Lung (tissue), 12 donors: Measurements from ENCODE around the gene CSTPP1. TPM values are rescaled to one million over a fixed set of nuclear protein-coding genes. Genes with fewer than 3 reads are reported as not detected.

Experiments used
- ATAC-seq: fragments of 200-7000 bp; cut with Tn5 transposase; one replicate; pipeline ENCODE4 v1.9.1; 2020; ENCODE audit warnings: moderate number of reproducible peaks; ENCODE audit not compliant: insufficient read depth, low FRiP score
- DNase-seq, 3 donors: peaks; one replicate each; pipeline ENCODE4 v3.0.0-alpha.2; 2013 to 2017
- H3K27ac ChIP-seq, 2 donors: one replicate each; pipeline ENCODE4 v1.5.1; 2013; ENCODE audit warnings: mild to moderate bottlenecking in 2 of 2, moderate library complexity in 2 of 2, control low read depth in 1 of 2, inconsistent platforms in 1 of 2, low read depth in 1 of 2, low read length in 1 of 2
- H3K27me3 ChIP-seq, 3 donors: one replicate each; pipeline ENCODE4 v1.5.1; 2013; ENCODE audit warnings: low read length in 2 of 3; ENCODE audit not compliant: control insufficient read depth in 3 of 3, insufficient read depth in 3 of 3
- H3K36me3 ChIP-seq, 4 donors: one replicate each; pipeline ENCODE4 v1.5.1; 2013; ENCODE audit warnings: low read length in 4 of 4, mild to moderate bottlenecking in 1 of 4, moderate library complexity in 1 of 4; ENCODE audit not compliant: control insufficient read depth in 4 of 4, insufficient read depth in 4 of 4
- H3K4me1 ChIP-seq, 5 donors: one replicate each; pipeline ENCODE4 v1.5.1; 2013; ENCODE audit warnings: low read length in 5 of 5, mild to moderate bottlenecking in 2 of 5, moderate library complexity in 1 of 5; ENCODE audit not compliant: control insufficient read depth in 5 of 5, insufficient read depth in 5 of 5
- H3K4me3 ChIP-seq: one replicate; pipeline ENCODE4 v1.5.1; 2013; ENCODE audit warnings: mild to moderate bottlenecking, control low read depth, moderate library complexity
- H3K9ac ChIP-seq, 2 donors: one replicate each; pipeline ENCODE4 v1.5.1; 2013; ENCODE audit warnings: low read length in 2 of 2, control low read depth in 1 of 2; ENCODE audit not compliant: insufficient read depth in 1 of 2
- H3K9me3 ChIP-seq, 4 donors: one replicate each; pipeline ENCODE4 v1.5.1; 2013; ENCODE audit warnings: low read length in 3 of 4, mild to moderate bottlenecking in 1 of 4, moderate library complexity in 1 of 4; ENCODE audit not compliant: control insufficient read depth in 4 of 4, insufficient read depth in 3 of 4
- WGBS, 2 donors: extraction: QIAGEN DNeasy Blood & Tissue Kit; methylation state at CpG; one replicate each; pipeline ENCODE4 v1.1.7; 2013; 5-methylcytosine and 5-hydroxymethylcytosine counted together
- polyA plus RNA-seq, 2 donors: library from polyadenylated mRNA; stranded (reverse); fragments of 200-250 nt; gene quantifications; one replicate each; pipeline ENCODE4 v1.2.1, GENCODE V29; 2013
- total RNA-seq, 2 donors: library from RNA; depleted of rRNA in 1 of 2; stranded (reverse); fragments of >200 nt in 1 of 2; gene quantifications; one replicate each; pipeline ENCODE4 v1.2.1, GENCODE V29; 2014 to 2021
- TF ChIP-seq, protein P1 (sequence below): IDR thresholded peaks from 2 replicates; pipeline ENCODE4 v1.5.1; 2012; ENCODE audit warnings: mild to moderate bottlenecking; ENCODE audit errors: control extremely low read depth, extremely low read depth
- donor health status: control.
- donor health status: control.
- donor health status: Bipolar disorder and iron deficiency.
- donor health status: healthy.
- donor health status: DM: yes; HTN: yes; CAD: no.

The CSTPP1 gene
- total and polyA plus RNA-seq, 4 donors, result 26.0 to 45.8 (median 34.4) TPM

DNA sequence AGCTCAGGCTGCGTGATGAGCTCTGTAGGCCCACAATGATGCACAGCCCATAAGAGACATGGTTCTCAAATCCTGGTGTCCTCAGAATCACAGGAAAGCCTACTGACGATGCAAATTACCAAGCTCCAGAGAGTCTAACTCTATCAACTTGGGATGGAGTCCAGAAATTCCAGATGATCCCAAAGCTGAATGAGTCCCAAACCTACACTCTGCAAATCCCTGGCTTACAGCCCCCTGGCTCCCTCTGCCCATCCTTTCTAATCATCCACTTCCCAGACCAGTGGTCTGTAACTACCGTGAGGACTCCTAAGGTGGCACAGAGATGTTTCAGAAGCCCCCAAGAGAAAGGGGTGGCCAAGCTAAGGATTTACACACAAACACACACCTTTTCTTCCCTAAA, 226.6 kb downstream of the CSTPP1 start:
- TF ChIP-seq, protein P1, sequence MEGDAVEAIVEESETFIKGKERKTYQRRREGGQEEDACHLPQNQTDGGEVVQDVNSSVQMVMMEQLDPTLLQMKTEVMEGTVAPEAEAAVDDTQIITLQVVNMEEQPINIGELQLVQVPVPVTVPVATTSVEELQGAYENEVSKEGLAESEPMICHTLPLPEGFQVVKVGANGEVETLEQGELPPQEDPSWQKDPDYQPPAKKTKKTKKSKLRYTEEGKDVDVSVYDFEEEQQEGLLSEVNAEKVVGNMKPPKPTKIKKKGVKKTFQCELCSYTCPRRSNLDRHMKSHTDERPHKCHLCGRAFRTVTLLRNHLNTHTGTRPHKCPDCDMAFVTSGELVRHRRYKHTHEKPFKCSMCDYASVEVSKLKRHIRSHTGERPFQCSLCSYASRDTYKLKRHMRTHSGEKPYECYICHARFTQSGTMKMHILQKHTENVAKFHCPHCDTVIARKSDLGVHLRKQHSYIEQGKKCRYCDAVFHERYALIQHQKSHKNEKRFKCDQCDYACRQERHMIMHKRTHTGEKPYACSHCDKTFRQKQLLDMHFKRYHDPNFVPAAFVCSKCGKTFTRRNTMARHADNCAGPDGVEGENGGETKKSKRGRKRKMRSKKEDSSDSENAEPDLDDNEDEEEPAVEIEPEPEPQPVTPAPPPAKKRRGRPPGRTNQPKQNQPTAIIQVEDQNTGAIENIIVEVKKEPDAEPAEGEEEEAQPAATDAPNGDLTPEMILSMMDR, result no peak
- H3K27me3 ChIP-seq, result no peaks in the 10 kb centered on the region
- DNase-seq (peak in 1 of 3 donors; percentile 45), ATAC-seq (no peak)
- H3K4me3 ChIP-seq, result no peak overlapping the region
- H3K9ac ChIP-seq, result no peak overlapping the region
- no peak overlapping the region for H3K27ac ChIP-seq
- peaks cover 0 to 3% (median 0%) of the 10 kb centered on the region in 5 donors for H3K4me1 ChIP-seq
- H3K36me3 ChIP-seq, result peaks cover 24 to 42% (median 32%) of the 10 kb centered on the region in 4 donors
- 67 to 71% methylated on average over 3 of the region's 3 CpGs for WGBS, 2 donors
- no peaks in the 10 kb centered on the region for H3K9me3 ChIP-seq

DNA sequence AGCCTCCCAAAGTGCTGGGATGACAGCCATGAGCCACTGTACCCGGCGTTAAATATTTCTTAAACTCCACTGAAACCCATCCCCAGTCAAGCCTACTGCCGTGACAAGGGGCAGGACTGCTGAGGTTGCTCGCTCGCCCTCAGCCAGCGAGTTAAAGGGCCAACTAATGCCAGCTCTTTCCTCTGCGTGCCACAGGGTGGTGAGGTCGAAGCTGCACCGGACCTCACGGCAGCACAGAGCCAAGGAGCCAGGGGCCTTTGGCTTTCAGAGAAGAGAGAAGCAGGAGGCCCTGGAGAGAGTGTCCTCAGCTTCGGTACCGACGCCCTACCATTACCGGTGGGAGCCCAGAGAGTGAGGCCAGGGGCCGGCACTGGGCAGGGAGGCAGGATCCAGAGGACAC, 227.3 kb downstream of the CSTPP1 start:
- Histone ChIP-seq H3K27me3 (no peaks in the 10 kb centered on the region), H3K9me3 (no peaks in the 10 kb centered on the region), H3K4me1 (peaks cover 0 to 3% (median 0%) of the 10 kb centered on the region in 5 donors), H3K27ac (no peak overlapping the region), H3K9ac (no peak overlapping the region), H3K4me3 (no peak overlapping the region), H3K36me3 (peaks cover 24 to 47% (median 34%) of the 10 kb centered on the region in 4 donors)
- TF ChIP-seq, protein P1, result no peak
- WGBS, 2 donors, result 90 to 95% methylated on average over 15 of the region's 15 CpGs
- ATAC-seq, result no peak
- DNase-seq, result no peak

DNA sequence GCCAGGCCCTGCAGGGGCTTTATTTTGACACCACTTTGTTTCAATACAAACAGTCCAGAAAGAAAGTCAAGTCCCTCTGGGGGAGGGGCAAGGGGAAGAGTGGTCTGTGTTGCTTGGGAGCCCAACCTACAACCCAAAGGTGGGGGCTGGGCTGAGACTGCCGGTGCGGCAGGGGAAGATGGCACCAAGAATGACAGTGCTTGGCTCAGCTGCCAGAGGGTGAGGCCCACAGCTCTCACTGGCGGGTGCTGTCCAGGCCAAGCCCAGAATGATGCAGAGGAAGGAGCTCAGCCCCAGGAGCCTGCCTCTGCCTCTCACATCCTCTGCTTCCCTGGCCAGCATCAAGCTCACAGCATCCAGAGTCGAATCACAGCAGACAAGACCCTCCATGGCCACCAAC, 227.8 kb downstream of the CSTPP1 start:
- peaks cover 0 to 3% (median 0%) of the 10 kb centered on the region in 5 donors for H3K4me1 ChIP-seq
- peaks cover 24 to 47% (median 36%) of the 10 kb centered on the region in 4 donors for H3K36me3 ChIP-seq
- DNase-seq (no peak), ATAC-seq (no peak)
- H3K9ac ChIP-seq, result no peak overlapping the region
- no peaks in the 10 kb centered on the region for H3K27me3 ChIP-seq
- TF ChIP-seq, protein P1, result no peak
- H3K4me3 ChIP-seq, result no peak overlapping the region
- WGBS, 2 donors, result 78 to 82% methylated on average over 4 of the region's 4 CpGs
- no peak overlapping the region for H3K27ac ChIP-seq
- H3K9me3 ChIP-seq, result no peaks in the 10 kb centered on the region

DNA sequence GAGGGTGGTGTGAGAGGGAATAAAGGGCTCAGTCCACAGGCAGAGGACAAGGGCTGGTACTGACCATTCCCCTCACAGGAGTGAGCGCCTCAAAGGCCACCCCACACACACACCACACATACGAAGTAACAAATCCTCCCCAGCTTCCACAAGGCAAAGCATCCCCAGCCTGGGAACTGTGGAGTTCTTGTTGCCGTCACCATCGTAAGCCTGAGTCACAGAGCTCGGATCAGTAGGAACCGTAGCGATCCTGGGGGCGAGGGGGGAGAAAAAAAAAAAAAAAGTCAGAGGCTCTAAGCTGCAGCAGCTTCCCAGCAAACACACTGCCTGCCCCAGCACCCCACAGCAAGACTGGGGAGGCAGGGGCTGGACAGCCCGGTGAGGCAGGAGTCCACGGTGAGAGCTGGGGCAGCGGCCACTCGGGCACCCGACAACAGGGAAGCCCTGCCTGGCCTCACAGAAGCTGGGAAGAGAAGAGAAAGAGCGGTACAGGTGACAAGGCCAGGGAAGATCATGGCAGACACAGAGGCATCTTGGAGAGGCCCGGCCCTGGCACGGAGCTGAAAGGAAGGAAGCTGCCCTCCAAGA, 228.8 kb downstream of the CSTPP1 start:
- Histone ChIP-seq H3K9me3 (no peaks in the 10 kb centered on the region), H3K27ac (no peak overlapping the region), H3K4me1 (peaks cover 0 to 3% (median 0%) of the 10 kb centered on the region in 5 donors), H3K4me3 (no peak overlapping the region), H3K9ac (no peak overlapping the region), H3K27me3 (no peaks in the 10 kb centered on the region), H3K36me3 (peaks cover 24 to 50% (median 37%) of the 10 kb centered on the region in 4 donors)
- no peak for ATAC-seq
- TF ChIP-seq, protein P1, result no peak
- WGBS, 2 donors, result 91 to 93% methylated on average over 16 of the region's 16 CpGs
- no peak for DNase-seq
